MM.1S (cell line): ENCODE results near the gene COLGALT1.

Source experiments
- DNase-seq: peaks from one replicate; pipeline ENCODE4 v3.0.0-alpha.2; 2015
- H2AFZ ChIP-seq: fragments of 300-600 bp; sonication (generic); 2 replicates; pipeline ENCODE4 v1.6.0; 2016; ENCODE audit warnings: antibody characterized with exemption, low read length
- H3F3A ChIP-seq: fragments of 300-600 bp; sonication (generic); 2 replicates; pipeline ENCODE4 v1.6.1; 2016; ENCODE audit warnings: mild to moderate bottlenecking, antibody characterized with exemption, low read length, moderate library complexity, mixed read lengths; ENCODE audit not compliant: insufficient read depth
- H3K27ac ChIP-seq: fragments of 300-600 bp; sonication (generic); 2 replicates; pipeline ENCODE4 v1.5.1; 2016; ENCODE audit warnings: mild to moderate bottlenecking, low read length
- H3K27me3 ChIP-seq: fragments of 300-600 bp; sonication (generic); replicated peaks from 2 replicates; pipeline ENCODE4 v1.6.0; 2016; ENCODE audit warnings: low read length; ENCODE audit not compliant: insufficient read depth
- H3K36me3 ChIP-seq: fragments of 300-600 bp; sonication (generic); replicated peaks from 2 replicates; pipeline ENCODE4 v1.6.1; 2016; ENCODE audit warnings: mild to moderate bottlenecking, low read length, mixed read lengths; ENCODE audit not compliant: insufficient read depth
- H3K4me1 ChIP-seq: fragments of 300-600 bp; sonication (generic); 2 replicates; pipeline ENCODE4 v1.6.1; 2016; ENCODE audit warnings: low read length, mixed read lengths
- H3K4me2 ChIP-seq: fragments of 300-600 bp; sonication (generic); 2 replicates; pipeline ENCODE4 v1.6.0; 2016; ENCODE audit warnings: low read depth, low read length
- H3K4me3 ChIP-seq: fragments of 300-600 bp; sonication (generic); 2 replicates; pipeline ENCODE4 v1.5.1; 2016; ENCODE audit warnings: low read length, mixed read lengths
- H3K79me2 ChIP-seq: fragments of 300-600 bp; sonication (generic); 2 replicates; pipeline ENCODE4 v1.6.1; 2016; ENCODE audit warnings: mixed run types, low read length, mixed read lengths
- H3K9ac ChIP-seq: fragments of 300-600 bp; sonication (generic); 2 replicates; pipeline ENCODE4 v1.6.1; 2016; ENCODE audit warnings: low read length, mixed read lengths
- H3K9me2 ChIP-seq: fragments of 300-600 bp; sonication (generic); replicated peaks from 2 replicates; pipeline ENCODE4 v1.6.1; 2016; ENCODE audit warnings: mild to moderate bottlenecking, low read length, mixed read lengths; ENCODE audit not compliant: insufficient read depth
- H3K9me3 ChIP-seq: fragments of 300-600 bp; sonication (generic); replicated peaks from 2 replicates; pipeline ENCODE4 v1.6.1; 2016; ENCODE audit warnings: mild to moderate bottlenecking, low read length, mixed read lengths; ENCODE audit not compliant: insufficient read depth
- H4K20me1 ChIP-seq: fragments of 300-600 bp; sonication (generic); 2 replicates; pipeline ENCODE4 v1.6.1; 2016; ENCODE audit warnings: mild to moderate bottlenecking, low read length, moderate library complexity, mixed read lengths; ENCODE audit not compliant: insufficient read depth
- CTCF ChIP-seq: fragments of 300-600 bp; sonication (generic); IDR thresholded peaks from 2 replicates; pipeline ENCODE4 v1.5.1; 2016; ENCODE audit warnings: antibody characterized with exemption, low read length, mixed read lengths
- EZH2 ChIP-seq: fragments of 300-600 bp; sonication (generic); optimal IDR thresholded peaks from 2 replicates; pipeline ENCODE3; 2017; ENCODE audit warnings: low read depth, mild to moderate bottlenecking, antibody characterized with exemption, low read length, mixed read lengths
- EZH2phosphoT487 ChIP-seq: fragments of 300-600 bp; sonication (generic); IDR thresholded peaks from 2 replicates; pipeline ENCODE4 v1.6.1; 2018; ENCODE audit warnings: antibody characterized with exemption, low read length

COLGALT1 gene

GRCh38 chr19:17557466-17557865, 2.0 kb downstream of the COLGALT1 start:
- no peak overlapping the region for H3K9ac ChIP-seq
- peaks cover 9% of the 10 kb centered on the region for H3K79me2 ChIP-seq
- H3K4me3 ChIP-seq: no peak overlapping the region
- DNase-seq: no peak
- H3K9me3 ChIP-seq: no peaks in the 10 kb centered on the region
- no peaks in the 10 kb centered on the region for H3K36me3 ChIP-seq
- H3K27me3 ChIP-seq: peaks cover 15% of the 10 kb centered on the region
- no peak for TF ChIP-seq EZH2
- TF ChIP-seq EZH2phosphoT487: no peak
- TF ChIP-seq CTCF: no peak
- H3K27ac ChIP-seq: no peak overlapping the region
- H3K4me1 ChIP-seq: peaks cover 4% of the 10 kb centered on the region; the same call in 1 of the 2 replicates
- H3K4me2 ChIP-seq: no peak overlapping the region
- H4K20me1 ChIP-seq: no peaks in the 10 kb centered on the region
- H3F3A ChIP-seq: no peaks in the 10 kb centered on the region
- no peak overlapping the region for H2AFZ ChIP-seq
- no peaks in the 10 kb centered on the region for H3K9me2 ChIP-seq

- Histone ChIP-seq H2AFZ (no peak overlapping the region), H3K9me2 (no peaks in the 10 kb centered on the region), H3K36me3 (no peaks in the 10 kb centered on the region), H3K27ac (no peak overlapping the region), H3K4me3 (no peak overlapping the region), H3F3A (no peaks in the 10 kb centered on the region), H3K79me2 (peaks cover 9% of the 10 kb centered on the region), H3K9ac (no peak overlapping the region), H4K20me1 (no peaks in the 10 kb centered on the region), H3K9me3 (no peaks in the 10 kb centered on the region), H3K4me2 (no peak overlapping the region), H3K27me3 (no peaks in the 10 kb centered on the region), H3K4me1 (no peaks in the 10 kb centered on the region)
- TF ChIP-seq EZH2phosphoT487: no peak
- no peak for TF ChIP-seq EZH2
- TF ChIP-seq CTCF: no peak
- DNase-seq: no peak
These were observed 4.8 kb downstream of the COLGALT1 start for GRCh38 chr19:17560205-17560595.

- Histone ChIP-seq H3K9me3 (no peaks in the 10 kb centered on the region), H3K79me2 (no peaks in the 10 kb centered on the region), H3K27ac (no peak overlapping the region), H3K4me3 (no peak overlapping the region), H3K4me1 (no peaks in the 10 kb centered on the region), H3K9me2 (no peaks in the 10 kb centered on the region), H3K27me3 (no peaks in the 10 kb centered on the region), H4K20me1 (no peaks in the 10 kb centered on the region), H3K36me3 (no peaks in the 10 kb centered on the region), H3K9ac (no peak overlapping the region), H3F3A (no peaks in the 10 kb centered on the region), H2AFZ (no peak overlapping the region), H3K4me2 (no peak overlapping the region)
- no peak for DNase-seq
- TF ChIP-seq EZH2phosphoT487 (no peak), EZH2 (no peak), CTCF (no peak)
These were observed 6.6 kb downstream of the COLGALT1 start for GRCh38 chr19:17562097-17562496.
